Omental fat pad (tissue), 4 donors: Measurements from ENCODE around the gene PHF14. TPM values are rescaled to one million over a fixed set of nuclear protein-coding genes. Genes with fewer than 3 reads are reported as not detected.

Source experiments
- ATAC-seq: fragments of 150-250 bp; one replicate; pipeline ENCODE4 v1.9.1; 2016; ENCODE audit warnings: mild to moderate bottlenecking, moderate library complexity; ENCODE audit not compliant: low FRiP score
- DNase-seq: peaks from one replicate; pipeline ENCODE4 v3.0.0-alpha.2; 2019; ENCODE audit warnings: low spot score
- CTCF ChIP-seq, 3 donors: fragments of 450-650 bp; IDR thresholded peaks; one replicate each; pipeline ENCODE4 v1.5.1; 2016 to 2017; ENCODE audit warnings: antibody characterized with exemption in 3 of 3, mild to moderate bottlenecking in 3 of 3, moderate library complexity in 2 of 3
- total RNA-seq, 4 donors: library from RNA; depleted of rRNA; stranded (reverse); fragments of >200 nt; gene quantifications; one replicate each; pipeline ENCODE4 v1.1.0, GENCODE V29; 2016

The PHF14 gene
- total RNA-seq, 4 donors from 2014 or later, result 23.2 to 46.8 (median 29.2) TPM

- ATAC-seq (no peak), DNase-seq (no peak)
- no peak for TF ChIP-seq CTCF (IDR thresholded peaks at IDR 0.05)
Observed at GRCh38 chr7:11124856-11125559, 151.3 kb downstream of the PHF14 start.

GRCh38 chr7:11127114-11127785 lies 153.6 kb downstream of the PHF14 start:
- no peak for DNase-seq
- ATAC-seq, result no peak
- no peak for TF ChIP-seq CTCF (IDR thresholded peaks at IDR 0.05)

- ATAC-seq (no peak), DNase-seq (no peak)
- TF ChIP-seq CTCF (IDR thresholded peaks at IDR 0.05), result no peak
Observed at GRCh38 chr7:11127988-11128387, 154.3 kb downstream of the PHF14 start.

GRCh38 chr7:11128498-11128897 lies 154.8 kb downstream of the PHF14 start:
- ATAC-seq, result no peak
- DNase-seq, result no peak
- TF ChIP-seq CTCF (IDR thresholded peaks at IDR 0.05), result no peak

- DNase-seq (no peak), ATAC-seq (no peak)
- no peak for TF ChIP-seq CTCF (IDR thresholded peaks at IDR 0.05)
Observed at GRCh38 chr7:11130012-11130411, 156.3 kb downstream of the PHF14 start.

GRCh38 chr7:11130601-11131000 lies 156.9 kb downstream of the PHF14 start:
- ATAC-seq (no peak), DNase-seq (no peak)
- no peak for TF ChIP-seq CTCF (IDR thresholded peaks at IDR 0.05)
